ENCODE data around the gene PBRM1.

DNA sequence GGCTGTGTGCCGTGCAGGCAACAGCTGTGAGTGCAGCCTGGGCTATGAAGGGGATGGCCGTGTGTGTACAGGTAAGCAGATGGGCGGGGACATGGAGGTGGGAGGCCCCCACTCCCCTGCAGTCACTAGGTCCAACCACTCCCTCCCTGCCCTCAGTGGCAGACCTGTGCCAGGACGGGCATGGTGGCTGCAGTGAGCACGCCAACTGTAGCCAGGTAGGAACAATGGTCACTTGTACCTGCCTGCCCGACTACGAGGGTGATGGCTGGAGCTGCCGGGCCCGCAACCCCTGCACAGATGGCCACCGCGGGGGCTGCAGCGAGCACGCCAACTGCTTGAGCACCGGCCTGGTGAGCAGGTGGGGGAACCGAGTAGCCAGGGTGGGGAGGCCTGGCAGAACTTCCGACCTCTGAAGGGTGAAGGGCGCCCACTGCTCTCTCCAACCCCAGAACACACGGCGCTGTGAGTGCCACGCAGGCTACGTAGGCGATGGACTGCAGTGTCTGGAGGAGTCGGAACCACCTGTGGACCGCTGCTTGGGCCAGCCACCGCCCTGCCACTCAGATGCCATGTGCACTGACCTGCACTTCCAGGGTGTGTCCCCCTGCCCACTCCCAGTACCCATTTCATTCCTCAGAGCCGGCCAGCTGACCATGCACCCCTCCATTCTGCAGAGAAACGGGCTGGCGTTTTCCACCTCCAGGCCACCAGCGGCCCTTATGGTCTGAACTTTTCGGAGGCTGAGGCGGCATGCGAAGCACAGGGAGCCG is 163.6 kb downstream of the PBRM1 start:
- TF ChIP-seq POLR2A (IDR thresholded peaks at IDR 0.05; ENCODE audit: low read depth, low read length), result no peak
- TF ChIP-seq TAF1 (IDR thresholded peaks at IDR 0.05; ENCODE audit: borderline replicate concordance, low read depth, low read length), result no peak
- no peak for TF ChIP-seq POLR2AphosphoS5 (IDR thresholded peaks at IDR 0.05; ENCODE audit: low read depth, low read length)
